ENCODE data around the gene ARPC2.

DNA sequence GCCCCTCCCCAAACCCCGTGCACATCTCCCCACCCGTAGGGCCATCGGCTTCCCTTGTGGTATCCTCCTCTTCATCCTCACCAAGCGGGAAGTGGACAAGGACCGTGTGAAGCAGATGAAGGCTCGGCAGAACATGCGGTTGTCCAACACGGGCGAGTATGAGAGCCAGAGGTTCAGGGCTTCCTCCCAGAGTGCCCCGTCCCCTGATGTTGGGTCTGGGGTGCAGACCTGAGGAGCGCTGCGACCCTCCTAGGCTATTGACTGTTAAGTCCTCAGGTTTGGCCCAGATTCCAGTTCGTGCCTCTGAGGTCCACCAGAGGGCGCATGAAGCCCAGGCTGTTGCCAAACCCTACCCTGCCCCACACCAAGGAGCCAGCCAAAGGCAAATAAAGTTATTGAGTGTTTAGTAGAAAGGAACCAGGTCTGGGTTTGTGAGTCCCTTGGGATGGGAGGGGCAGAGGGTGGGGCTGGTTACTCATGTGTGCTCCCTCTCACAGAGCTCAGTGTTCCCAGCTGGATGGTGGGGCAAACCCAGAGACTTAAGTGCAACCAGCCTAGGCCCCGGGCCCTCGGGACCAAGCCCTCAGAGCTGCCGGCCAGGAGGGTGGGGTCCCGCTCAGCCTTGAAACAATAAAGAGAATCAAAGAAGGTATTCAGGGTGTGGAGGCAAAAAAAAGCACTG lies 55.7 kb downstream of the ARPC2 start:
- TF ChIP-seq EZH2 (IDR thresholded peaks at IDR 0.05) (no peak), POLR2A (IDR thresholded peaks at IDR 0.05; ENCODE audit: borderline replicate concordance, extremely low read depth, insufficient read depth, insufficient read length) (no peak), EZH2phosphoT487 (IDR thresholded peaks at IDR 0.05; ENCODE audit: borderline replicate concordance) (no peak), REST (IDR thresholded peaks at IDR 0.05; ENCODE audit: low read depth) (no peak), POLR2AphosphoS5 (IDR thresholded peaks at IDR 0.05; ENCODE audit: low read depth, low read length) (no peak; the same call in 1 of the 2 replicates), TCF7L2 (IDR thresholded peaks at IDR 0.05; ENCODE audit: borderline replicate concordance, extremely low read depth, insufficient read depth, insufficient read length) (no peak), RAD21 (IDR thresholded peaks at IDR 0.05; ENCODE audit: low read depth) (no peak), SRF (IDR thresholded peaks at IDR 0.05; ENCODE audit: low read depth) (no peak), ATF3 (IDR thresholded peaks at IDR 0.05) (no peak), YY1 (IDR thresholded peaks at IDR 0.05; ENCODE audit: extremely low read depth, insufficient replicate concordance, low read depth, low read length) (peak; percentile 26)
- TF ChIP-seq, protein P1, sequence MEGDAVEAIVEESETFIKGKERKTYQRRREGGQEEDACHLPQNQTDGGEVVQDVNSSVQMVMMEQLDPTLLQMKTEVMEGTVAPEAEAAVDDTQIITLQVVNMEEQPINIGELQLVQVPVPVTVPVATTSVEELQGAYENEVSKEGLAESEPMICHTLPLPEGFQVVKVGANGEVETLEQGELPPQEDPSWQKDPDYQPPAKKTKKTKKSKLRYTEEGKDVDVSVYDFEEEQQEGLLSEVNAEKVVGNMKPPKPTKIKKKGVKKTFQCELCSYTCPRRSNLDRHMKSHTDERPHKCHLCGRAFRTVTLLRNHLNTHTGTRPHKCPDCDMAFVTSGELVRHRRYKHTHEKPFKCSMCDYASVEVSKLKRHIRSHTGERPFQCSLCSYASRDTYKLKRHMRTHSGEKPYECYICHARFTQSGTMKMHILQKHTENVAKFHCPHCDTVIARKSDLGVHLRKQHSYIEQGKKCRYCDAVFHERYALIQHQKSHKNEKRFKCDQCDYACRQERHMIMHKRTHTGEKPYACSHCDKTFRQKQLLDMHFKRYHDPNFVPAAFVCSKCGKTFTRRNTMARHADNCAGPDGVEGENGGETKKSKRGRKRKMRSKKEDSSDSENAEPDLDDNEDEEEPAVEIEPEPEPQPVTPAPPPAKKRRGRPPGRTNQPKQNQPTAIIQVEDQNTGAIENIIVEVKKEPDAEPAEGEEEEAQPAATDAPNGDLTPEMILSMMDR (IDR thresholded peaks at IDR 0.05 in 2 of 3, conservative IDR thresholded peaks at IDR 0.05 in 1 of 3; ENCODE audit: borderline replicate concordance in 1 of 3, insufficient read depth in 1 of 3, low read depth in 2 of 3, low read length in 2 of 3), result peak in 2 of 3 experiments; percentile 87 to 92; a peak in 4 of 6 replicates

Data from HCT116 (cell line).